NCI-H2029 (cell line): ENCODE results near the gene HPDL.

Source experiments
- DNase-seq: peaks from one replicate; lab custom pipeline; 2025; lab: John Stamatoyannopoulos, UW

HPDL gene

GRCh38 chr1:45322486-45323040 is 4.1 kb upstream of the HPDL start:
- no peak for DNase-seq

GRCh38 chr1:45325851-45326506 is 716 bp upstream of the HPDL start:
- no peak for DNase-seq

GRCh38 chr1:45327644-45328515 is 1.2 kb downstream of the HPDL start:
- peak; percentile 20 for DNase-seq

GRCh38 chr1:45328680-45329079 is 2.0 kb downstream of the HPDL start:
- peak; percentile 25 for DNase-seq

GRCh38 chr1:45329445-45329844 is 2.8 kb downstream of the HPDL start:
- DNase-seq = no peak

- no peak for DNase-seq
Observed at GRCh38 chr1:45331436-45332345, 5.0 kb downstream of the HPDL start.

GRCh38 chr1:45332346-45332720 is 5.6 kb downstream of the HPDL start:
- no peak for DNase-seq

GRCh38 chr1:45334308-45335245 is 7.9 kb downstream of the HPDL start:
- no peak for DNase-seq

- no peak for DNase-seq
Observed at GRCh38 chr1:45335855-45336324, 9.2 kb downstream of the HPDL start.

- DNase-seq = no peak
Observed at GRCh38 chr1:45337630-45338325, 11.1 kb downstream of the HPDL start.

GRCh38 chr1:45339789-45340558 is 13.3 kb downstream of the HPDL start, which contains the start of the genes MUTYH and TOE1:
Gene MUTYH (minus strand): TSS chr1:45340440. CDS start chr1:45334505, 5,935 bp downstream.
Gene TOE1 (plus strand): TSS chr1:45340170. CDS start chr1:45340253, 83 bp downstream.
- peak; percentile 99 for DNase-seq

- DNase-seq = no peak
Observed at GRCh38 chr1:45340816-45341466, 14.2 kb downstream of the HPDL start.

GRCh38 chr1:45344499-45344898 is 17.8 kb downstream of the HPDL start:
- DNase-seq = no peak

GRCh38 chr1:45345014-45345413 is 18.3 kb downstream of the HPDL start:
- DNase-seq = no peak

GRCh38 chr1:45346473-45346872 is 19.8 kb downstream of the HPDL start:
- DNase-seq = no peak

- DNase-seq = no peak
Observed at GRCh38 chr1:45348020-45348419, 21.3 kb downstream of the HPDL start.

- no peak for DNase-seq
Observed at GRCh38 chr1:45348609-45348965, 21.9 kb downstream of the HPDL start.

- no peak for DNase-seq
Observed at GRCh38 chr1:45348966-45349677, 22.4 kb downstream of the HPDL start.
